ENCODE data around the gene F3. TPM values are rescaled to one million over a fixed set of nuclear protein-coding genes. Genes with fewer than 3 reads are reported as not detected.

The F3 gene
- total and polyA plus RNA-seq, 2 of the 13 experiments (the other 11 are each of a cell fraction or from before 2014, with no cell fraction given), result 5.8 to 9.0 TPM

- peak; percentile 41 for TF ChIP-seq HNRNPK (IDR thresholded peaks at IDR 0.05; ENCODE audit: low read depth, low read length, poor library complexity, severe bottlenecking)
- no peak for TF ChIP-seq MYNN (CRISPR knock-in tag; IDR thresholded peaks at IDR 0.05; ENCODE audit: low read depth)
- TF ChIP-seq, protein P1, sequence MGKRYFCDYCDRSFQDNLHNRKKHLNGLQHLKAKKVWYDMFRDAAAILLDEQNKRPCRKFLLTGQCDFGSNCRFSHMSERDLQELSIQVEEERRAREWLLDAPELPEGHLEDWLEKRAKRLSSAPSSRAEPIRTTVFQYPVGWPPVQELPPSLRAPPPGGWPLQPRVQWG (CRISPR knock-in tag; IDR thresholded peaks at IDR 0.05; ENCODE audit: borderline replicate concordance, low read depth), result no peak
- peak; percentile 90 for TF ChIP-seq ZNF263 (CRISPR knock-in tag; IDR thresholded peaks at IDR 0.05)
- TF ChIP-seq RARA (CRISPR knock-in tag; IDR thresholded peaks at IDR 0.05), result 0 out of 2 replicates have a peak, but pooled peaks have one; percentile 4
- TF ChIP-seq ZBTB46 (CRISPR knock-in tag; IDR thresholded peaks at IDR 0.05; ENCODE audit: borderline replicate concordance), result no peak
- TF ChIP-seq SRSF1 (optimal IDR thresholded peaks at IDR 0.05; ENCODE audit: low read depth, low read length), result peak; percentile 19
- no peak for TF ChIP-seq PTBP1 (IDR thresholded peaks at IDR 0.05; ENCODE audit: low read depth, low read length, poor library complexity, severe bottlenecking)
- no peak for TF ChIP-seq ZNF282 (IDR thresholded peaks at IDR 0.05; ENCODE audit: partially characterized antibody)
- TF ChIP-seq CEBPB (IDR thresholded peaks at IDR 0.05; ENCODE audit: borderline replicate concordance, low read depth, low read length), result 0 out of 2 replicates have a peak, but pooled peaks have one; percentile 6
- peak; percentile 78 for TF ChIP-seq ZNF891 (CRISPR knock-in tag; IDR thresholded peaks at IDR 0.05)
- TF ChIP-seq FOSL2 (CRISPR knock-in tag; IDR thresholded peaks at IDR 0.05), result peak; percentile 98
- 0 out of 2 replicates have a peak, but pooled peaks have one; percentile 54 for TF ChIP-seq ZNF543 (CRISPR knock-in tag; IDR thresholded peaks at IDR 0.05)
- TF ChIP-seq, protein P2, sequence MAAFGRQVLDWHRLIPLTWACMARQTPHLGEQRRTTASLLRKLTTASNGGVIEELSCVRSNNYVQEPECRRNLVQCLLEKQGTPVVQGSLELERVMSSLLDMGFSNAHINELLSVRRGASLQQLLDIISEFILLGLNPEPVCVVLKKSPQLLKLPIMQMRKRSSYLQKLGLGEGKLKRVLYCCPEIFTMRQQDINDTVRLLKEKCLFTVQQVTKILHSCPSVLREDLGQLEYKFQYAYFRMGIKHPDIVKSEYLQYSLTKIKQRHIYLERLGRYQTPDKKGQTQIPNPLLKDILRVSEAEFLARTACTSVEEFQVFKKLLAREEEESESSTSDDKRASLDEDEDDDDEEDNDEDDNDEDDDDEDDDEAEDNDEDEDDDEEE (CRISPR knock-in tag; IDR thresholded peaks at IDR 0.05), result 0 out of 2 replicates have a peak, but pooled peaks have one; percentile 34
- no peak for TF ChIP-seq TRIM24 (CRISPR knock-in tag; IDR thresholded peaks at IDR 0.05)
- peak; percentile 69; the same call in 1 of the 2 replicates for TF ChIP-seq JUNB (CRISPR knock-in tag; IDR thresholded peaks at IDR 0.05; ENCODE audit: borderline replicate concordance)
- TF ChIP-seq ZNF224 (CRISPR knock-in tag; IDR thresholded peaks at IDR 0.05), result peak; percentile 91
- TF ChIP-seq RCOR2 (CRISPR knock-in tag; IDR thresholded peaks at IDR 0.05), result no peak
- TF ChIP-seq, protein P3, sequence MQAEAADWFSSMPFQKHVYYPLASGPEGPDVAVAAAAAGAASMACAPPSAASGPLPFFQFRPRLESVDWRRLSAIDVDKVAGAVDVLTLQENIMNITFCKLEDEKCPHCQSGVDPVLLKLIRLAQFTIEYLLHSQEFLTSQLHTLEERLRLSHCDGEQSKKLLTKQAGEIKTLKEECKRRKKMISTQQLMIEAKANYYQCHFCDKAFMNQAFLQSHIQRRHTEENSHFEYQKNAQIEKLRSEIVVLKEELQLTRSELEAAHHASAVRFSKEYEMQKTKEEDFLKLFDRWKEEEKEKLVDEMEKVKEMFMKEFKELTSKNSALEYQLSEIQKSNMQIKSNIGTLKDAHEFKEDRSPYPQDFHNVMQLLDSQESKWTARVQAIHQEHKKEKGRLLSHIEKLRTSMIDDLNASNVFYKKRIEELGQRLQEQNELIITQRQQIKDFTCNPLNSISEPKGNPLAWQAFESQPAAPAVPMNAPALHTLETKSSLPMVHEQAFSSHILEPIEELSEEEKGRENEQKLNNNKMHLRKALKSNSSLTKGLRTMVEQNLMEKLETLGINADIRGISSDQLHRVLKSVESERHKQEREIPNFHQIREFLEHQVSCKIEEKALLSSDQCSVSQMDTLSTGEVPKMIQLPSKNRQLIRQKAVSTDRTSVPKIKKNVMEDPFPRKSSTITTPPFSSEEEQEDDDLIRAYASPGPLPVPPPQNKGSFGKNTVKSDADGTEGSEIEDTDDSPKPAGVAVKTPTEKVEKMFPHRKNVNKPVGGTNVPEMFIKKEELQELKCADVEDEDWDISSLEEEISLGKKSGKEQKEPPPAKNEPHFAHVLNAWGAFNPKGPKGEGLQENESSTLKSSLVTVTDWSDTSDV (CRISPR knock-in tag; IDR thresholded peaks at IDR 0.05), result peak; percentile 70; the same call in 1 of the 2 replicates
- 0 out of 2 replicates have a peak, but pooled peaks have one; percentile 31 for TF ChIP-seq ZNF629 (CRISPR knock-in tag; conservative IDR thresholded peaks at IDR 0.05)
- TF ChIP-seq SAP130 (CRISPR knock-in tag; IDR thresholded peaks at IDR 0.05; ENCODE audit: low read depth), result peak; percentile 60
- no peak for TF ChIP-seq NR2F2 (IDR thresholded peaks at IDR 0.05; ENCODE audit: borderline replicate concordance, low read depth)
These were observed at the start of gene F3 (continued) for GRCh38 chr1:94541246-94542087.
